ENCODE results near the gene SYMPK.

The SYMPK gene

GRCh38 chr19:45866400-45867176, 3.6 kb upstream of the SYMPK start:
- no peak for DNase-seq

GRCh38 chr19:45865269-45865948, 2.5 kb upstream of the SYMPK start:
- no peak for DNase-seq

GRCh38 chr19:45864629-45865082, 1.7 kb upstream of the SYMPK start:
- no peak for DNase-seq

GRCh38 chr19:45863840-45864628, 1.1 kb upstream of the SYMPK start, which contains the start of gene FOXA3:
Gene FOXA3 (plus strand): TSS chr19:45864326. CDS start chr19:45864457, 131 bp downstream.
- DNase-seq = no peak

DNA sequence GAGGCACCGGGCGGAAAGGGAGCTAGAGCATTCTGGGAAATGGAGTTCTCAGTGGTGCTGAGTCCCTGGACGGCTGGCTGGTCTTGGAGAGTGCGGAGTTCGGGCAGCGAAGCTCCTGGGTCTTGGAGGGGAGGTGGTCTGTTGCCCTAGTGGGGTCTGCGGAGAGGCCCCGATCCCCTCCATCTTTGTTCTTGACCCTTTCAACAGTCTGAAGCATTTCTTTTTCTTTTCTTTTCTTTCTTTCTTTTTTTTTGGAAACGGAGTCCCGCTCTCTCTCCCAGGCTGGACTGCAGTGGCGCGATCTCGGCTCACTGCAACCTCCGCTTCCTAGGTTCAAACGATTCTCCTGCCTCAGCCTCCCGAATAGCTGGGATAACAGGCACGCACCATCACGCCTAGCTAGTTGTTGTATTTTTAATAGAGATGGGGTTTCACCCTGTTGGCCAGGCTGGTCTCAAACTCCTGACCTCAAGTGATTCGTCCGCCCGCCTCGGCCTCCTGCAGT, 440 bp upstream of the SYMPK start:
- DNase-seq = no peak

DNA sequence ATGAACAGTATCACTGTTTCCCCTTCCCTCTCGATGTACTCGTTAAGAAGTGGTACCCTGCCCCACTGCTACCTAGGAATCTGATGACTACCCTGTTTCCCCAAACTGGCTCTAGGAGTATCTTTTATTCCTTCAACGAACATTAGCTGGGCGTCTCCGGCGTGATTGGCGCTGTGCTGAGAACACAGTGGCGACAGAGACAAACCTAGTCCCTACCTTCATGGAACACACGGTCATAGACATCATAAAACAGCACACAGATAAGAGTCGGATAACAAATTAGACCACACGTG, 730 bp downstream of the SYMPK start:
- DNase-seq = no peak

- DNase-seq = no peak
Observed at GRCh38 chr19:45860359-45861259, 2.3 kb downstream of the SYMPK start.

- no peak for DNase-seq
Observed at GRCh38 chr19:45854167-45854778, 8.7 kb downstream of the SYMPK start.

GRCh38 chr19:45852983-45853382, 10.0 kb downstream of the SYMPK start:
- DNase-seq = no peak

DNA sequence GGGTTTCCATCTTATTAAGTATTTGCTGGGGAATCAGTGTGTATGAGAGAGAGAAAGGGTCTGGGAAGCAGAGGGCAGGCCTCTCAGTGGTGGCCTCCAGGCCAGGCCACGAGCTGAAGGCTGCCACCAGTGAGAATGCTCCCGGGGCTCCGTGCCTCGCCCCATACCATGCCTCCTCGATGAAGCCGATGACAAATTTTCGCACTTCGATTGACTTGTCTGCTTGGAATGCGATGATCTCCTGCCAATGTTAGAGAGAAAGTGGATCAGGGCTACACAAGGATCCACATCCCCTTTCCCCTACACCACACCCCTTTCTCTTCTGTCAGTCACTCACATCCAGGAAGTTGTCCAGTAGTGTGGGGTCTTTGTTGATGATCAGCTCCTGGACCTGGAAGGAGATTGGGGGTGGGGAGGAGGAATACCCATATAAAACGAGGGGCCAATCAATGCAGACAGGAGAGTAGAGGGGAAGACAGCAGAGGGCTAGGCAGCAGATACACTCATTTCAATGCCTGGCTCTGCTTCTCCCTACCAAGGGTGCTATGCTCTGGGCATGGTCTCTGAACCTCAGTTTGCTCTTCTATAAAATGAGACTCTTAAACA, 10.7 kb downstream of the SYMPK start:
- no peak for DNase-seq

- no peak for DNase-seq
Observed at GRCh38 chr19:45848922-45849321, 14.0 kb downstream of the SYMPK start.

DNA sequence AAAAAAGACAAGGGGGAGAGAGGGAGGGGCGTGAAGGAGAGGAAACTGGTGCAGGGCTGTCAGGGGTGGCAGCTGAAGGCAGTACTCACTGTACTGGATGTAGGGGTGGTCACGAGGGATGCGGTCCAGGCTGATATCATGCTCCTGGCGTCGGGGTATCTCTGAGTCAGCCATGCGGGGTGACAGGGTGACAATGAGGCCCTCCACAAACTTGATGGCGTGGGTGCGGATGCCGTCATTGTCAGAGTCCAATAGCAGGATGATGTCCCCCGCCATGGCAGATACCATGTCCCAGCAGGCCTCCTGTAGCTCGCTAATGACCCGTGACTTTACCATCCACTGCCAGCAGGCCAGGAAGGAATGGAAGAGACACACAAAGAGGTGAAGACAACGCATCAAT, 15.3 kb downstream of the SYMPK start:
- no peak for DNase-seq

DNA sequence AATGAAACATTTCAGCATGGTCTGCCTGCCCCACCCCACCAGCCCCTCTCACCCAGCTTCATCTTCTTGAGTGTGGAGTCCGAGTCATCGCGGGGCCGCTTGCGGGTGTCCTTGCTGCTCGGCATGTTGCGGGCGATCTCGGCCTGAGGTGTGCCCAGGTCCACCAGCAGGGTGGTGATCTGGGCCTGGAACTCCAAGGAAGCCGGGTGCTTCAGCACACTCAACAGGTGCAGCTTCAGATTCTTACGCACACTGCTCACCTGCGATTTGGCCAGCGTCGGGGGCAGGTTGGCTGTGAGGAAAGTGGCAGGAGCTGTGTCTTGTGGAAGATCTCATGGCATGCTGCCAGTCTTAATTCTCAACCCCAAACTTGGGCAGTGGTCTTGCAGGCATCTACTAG, 20.7 kb downstream of the SYMPK start:
- no peak for DNase-seq

DNA sequence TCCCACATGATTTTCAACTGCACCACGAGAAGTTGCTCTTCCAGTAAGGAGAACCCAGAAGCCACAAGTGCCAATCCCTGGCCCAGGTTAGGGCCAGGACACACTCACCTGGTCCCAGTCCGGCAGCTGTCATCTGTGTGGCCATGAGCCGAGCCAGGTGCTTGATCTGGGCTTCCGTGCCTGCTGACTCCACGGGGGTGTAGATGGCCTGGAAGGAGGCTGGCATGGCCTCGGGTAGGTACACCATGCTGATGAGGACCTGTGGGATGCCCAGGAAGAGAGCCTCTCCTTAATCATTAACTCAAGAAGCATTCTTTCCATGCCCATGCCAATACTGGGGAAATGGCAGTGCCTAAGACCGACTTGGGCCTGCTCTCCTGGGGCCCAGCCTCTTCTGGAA, 28.0 kb downstream of the SYMPK start:
- DNase-seq = no peak

- DNase-seq = no peak
Observed at GRCh38 chr19:45828945-45829344, 34.0 kb downstream of the SYMPK start.

GRCh38 chr19:45828523-45828922, 34.4 kb downstream of the SYMPK start:
- no peak for DNase-seq

- no peak for DNase-seq
Observed at GRCh38 chr19:45827459-45828093, 35.4 kb downstream of the SYMPK start.

DNA sequence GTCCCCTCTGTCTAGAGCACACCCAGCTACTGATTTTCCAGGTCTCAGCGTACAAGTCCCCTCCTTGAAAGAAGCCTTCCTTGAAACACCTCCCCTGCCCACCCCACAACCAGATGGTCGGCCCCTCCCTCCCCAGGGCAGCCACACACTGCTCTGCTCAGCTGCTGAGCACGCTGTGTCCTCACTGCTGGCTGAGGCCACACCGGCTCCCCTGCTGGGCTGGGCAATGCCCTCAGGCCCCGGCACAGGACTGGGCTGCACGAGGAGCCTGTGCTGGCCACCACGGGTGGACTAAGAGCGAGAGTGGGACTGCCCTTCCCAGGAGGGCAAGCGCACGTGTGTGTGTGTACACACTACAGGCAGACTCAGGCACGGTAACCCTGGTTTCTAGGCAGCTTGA, 36.0 kb downstream of the SYMPK start:
- DNase-seq = no peak

DNA sequence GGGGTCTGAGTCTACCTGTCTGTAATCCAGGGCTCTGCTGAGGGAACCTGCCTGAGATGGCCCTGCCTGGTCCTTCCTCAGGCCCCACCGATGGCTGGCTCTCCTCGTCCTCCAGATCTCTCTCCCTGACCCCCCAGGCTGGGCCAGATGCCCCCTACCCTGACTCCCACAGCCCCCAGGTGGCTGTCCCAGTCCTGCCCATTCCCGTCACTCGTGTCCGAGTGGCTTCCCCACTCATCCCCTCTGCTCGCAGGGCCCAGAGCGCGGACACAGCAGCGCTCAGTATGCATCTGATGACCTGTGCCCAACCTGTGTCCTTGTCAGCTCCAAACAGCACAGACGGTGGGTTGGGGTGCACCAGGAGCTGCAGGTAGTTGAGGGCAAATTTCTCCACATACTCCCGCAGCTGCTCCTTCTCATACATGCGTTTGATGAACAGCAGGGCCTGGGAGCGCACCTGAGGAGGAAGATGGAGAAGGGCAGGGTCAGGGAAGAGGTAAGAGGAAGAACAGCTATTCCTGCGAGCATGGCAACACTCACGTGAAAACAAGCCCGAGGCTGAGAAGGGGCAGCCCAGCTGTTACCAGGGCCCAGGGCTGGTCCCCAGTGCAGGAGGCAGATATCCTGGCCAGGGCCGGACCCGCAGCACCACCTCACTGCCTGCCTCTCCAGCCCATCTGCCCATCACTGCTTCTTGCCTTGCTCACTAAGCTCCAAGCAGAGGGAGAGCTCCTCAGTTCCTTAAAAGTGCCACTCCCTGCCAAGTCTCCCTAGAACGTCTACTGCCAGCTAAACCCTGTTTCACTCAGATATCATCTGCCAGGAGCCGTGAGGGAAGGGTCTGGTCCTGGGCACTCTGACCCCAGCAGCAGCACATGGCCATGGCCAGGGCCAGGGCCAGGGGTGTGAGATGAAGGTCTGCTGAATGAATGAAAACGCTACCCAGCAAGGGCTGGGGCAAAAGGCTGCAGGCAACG, 36.7 kb downstream of the SYMPK start:
- DNase-seq = no peak

GRCh38 chr19:45825263-45825605, 37.7 kb downstream of the SYMPK start:
- DNase-seq = no peak
